NOMO-1 (cell line): ENCODE measurements around the gene RNU5B-1.

Experiments used
- DNase-seq, 2 experiments: peaks; one replicate each; lab custom pipeline; 2025; ENCODE audit not compliant: unreplicated experiment in 2 of 2; lab: John Stamatoyannopoulos, UW

Gene RNU5B-1

DNA sequence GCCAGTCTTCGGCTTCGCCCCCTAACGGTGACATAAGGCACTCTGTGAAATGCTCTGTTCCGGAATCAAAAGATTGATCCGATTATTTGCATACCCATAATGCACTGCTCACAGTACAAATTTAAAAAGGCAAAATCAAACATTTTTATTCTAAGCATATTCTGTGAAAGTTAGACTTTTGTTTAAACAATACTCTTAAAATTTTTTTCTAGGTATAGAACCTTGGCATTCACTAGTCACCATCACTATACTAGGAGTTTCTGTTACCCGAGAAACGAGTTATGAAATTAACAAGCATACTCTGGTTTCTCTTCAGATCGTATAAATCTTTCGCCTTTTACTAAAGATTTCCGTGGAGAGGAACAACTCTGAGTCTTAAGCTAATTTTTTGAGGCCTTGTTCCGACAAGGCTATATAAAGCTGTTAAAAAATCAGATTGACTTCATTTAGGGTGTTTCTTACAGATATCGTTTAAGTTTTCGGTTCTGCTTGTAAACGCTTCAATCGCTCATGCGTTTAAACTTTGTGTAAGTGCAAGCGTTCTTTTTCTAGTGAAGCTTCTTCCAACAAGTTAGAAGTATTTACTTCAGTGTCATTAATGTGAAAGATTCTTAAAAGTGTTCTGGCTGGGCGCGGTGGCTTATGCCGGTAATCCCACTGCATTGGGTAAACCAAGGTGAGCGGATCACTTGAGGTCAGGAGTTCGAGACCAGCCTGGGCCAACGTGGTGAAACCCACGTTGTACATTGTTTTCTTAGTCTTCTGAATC, at the start of gene RNU5B-1:
RNU5B-1 (plus strand) TSS at position 297 of the 769 bp plus-strand sequence.
- peak; percentile 86 to 96 for DNase-seq

DNA sequence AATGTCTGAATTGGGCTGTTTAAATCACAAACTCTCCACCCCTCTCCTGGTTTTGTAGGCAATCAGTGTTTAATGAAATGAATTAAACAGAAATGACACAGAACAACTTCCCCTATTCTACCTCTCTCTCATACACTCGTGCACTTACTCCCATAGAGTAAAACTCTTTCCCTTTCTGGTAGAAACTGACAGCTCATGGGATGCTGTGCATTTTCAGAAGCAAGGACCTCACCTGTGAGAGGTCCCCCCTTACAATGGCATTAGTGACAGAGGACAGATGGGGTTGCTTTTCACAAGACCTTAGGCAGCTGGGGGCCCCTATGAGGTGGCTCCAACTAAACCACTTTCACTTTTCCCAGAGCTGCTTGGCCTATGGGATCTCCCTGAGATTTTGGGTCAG, 49.7 kb upstream of the RNU5B-1 start:
- no peak for DNase-seq

DNA sequence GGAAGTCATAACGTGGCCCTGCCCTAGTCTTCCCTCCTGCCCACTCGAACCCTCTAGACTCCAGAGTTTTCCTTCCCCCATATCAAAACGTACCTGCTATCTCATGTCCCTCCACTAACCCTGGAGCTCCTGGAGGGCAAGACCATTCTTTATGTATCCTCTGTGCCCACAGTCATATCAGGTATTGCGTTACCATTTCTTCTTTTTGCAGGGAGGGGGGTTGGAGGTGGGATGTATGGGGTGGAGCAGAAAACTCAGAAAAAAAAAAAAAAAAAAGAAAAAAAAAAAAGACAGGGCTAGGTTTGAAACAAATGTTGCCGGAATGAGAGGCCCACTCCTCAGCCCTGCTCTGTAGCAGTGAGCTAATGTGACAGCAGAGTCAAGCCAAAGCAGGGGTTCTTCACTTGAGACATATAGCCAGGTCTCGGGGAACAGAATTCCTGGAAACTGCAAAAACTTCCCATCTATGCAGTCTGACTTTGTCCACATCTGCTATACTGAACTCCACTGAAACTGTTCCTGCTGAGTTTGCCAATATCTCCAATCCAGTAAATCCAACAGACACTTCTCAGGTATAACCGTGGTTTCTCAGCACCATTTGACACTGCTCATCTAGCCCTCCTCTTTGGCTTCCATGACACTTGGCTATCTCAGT, 48.9 kb upstream of the RNU5B-1 start:
- no peak for DNase-seq

GRCh38 chr15:65258375-65259262, 45.9 kb upstream of the RNU5B-1 start:
- no peak for DNase-seq

GRCh38 chr15:65259367-65259797, 45.1 kb upstream of the RNU5B-1 start:
- no peak for DNase-seq

- no peak for DNase-seq
Measured at GRCh38 chr15:65260968-65261367, 43.5 kb upstream of the RNU5B-1 start.

- DNase-seq, result no peak
Measured at GRCh38 chr15:65263313-65263712, 41.2 kb upstream of the RNU5B-1 start.

- DNase-seq, result no peak
Measured at GRCh38 chr15:65264863-65265430, 39.5 kb upstream of the RNU5B-1 start.

DNA sequence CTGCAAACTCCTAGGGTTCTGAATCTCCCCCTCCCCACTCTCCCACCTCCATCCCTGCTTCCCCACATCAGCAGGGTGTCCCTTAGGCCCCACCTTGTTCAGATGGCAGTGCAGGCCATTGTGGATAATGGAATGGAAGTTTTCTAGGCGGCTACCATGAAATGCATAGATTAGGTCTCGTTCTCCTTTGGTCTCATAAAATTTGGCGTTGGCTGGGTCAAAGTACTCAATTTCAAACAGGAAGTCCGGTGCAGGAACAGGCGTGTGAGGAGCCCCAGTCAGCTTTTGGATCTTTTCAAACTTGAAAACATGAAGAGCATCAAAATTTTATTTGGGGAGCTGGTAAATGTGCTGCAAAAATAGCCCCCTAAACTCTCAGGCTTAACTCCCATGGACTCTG, 38.0 kb upstream of the RNU5B-1 start:
- DNase-seq, result no peak

DNA sequence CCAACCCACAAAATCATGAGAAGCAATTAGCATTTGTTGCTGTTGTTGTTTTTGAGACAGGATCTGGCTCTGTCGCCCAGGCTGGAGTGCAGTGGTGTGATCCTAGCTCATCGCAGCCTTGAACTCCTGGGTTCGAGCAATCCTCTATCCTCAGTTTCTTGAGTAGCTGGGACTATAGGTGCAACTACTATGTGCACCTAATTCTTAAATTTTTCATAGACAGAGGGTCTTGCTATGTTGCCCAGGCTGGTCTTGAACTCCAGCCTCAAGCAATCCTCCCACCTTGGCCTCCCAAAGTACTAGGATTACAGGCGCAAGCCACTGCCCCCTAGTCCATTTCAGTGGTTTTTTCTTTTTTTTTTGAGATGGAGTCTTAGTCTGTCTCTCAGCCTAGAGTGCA, 36.1 kb upstream of the RNU5B-1 start:
- DNase-seq, result no peak

GRCh38 chr15:65270811-65271545, 33.5 kb upstream of the RNU5B-1 start:
- DNase-seq, result peak in 1 of 2 experiments; percentile 26

DNA sequence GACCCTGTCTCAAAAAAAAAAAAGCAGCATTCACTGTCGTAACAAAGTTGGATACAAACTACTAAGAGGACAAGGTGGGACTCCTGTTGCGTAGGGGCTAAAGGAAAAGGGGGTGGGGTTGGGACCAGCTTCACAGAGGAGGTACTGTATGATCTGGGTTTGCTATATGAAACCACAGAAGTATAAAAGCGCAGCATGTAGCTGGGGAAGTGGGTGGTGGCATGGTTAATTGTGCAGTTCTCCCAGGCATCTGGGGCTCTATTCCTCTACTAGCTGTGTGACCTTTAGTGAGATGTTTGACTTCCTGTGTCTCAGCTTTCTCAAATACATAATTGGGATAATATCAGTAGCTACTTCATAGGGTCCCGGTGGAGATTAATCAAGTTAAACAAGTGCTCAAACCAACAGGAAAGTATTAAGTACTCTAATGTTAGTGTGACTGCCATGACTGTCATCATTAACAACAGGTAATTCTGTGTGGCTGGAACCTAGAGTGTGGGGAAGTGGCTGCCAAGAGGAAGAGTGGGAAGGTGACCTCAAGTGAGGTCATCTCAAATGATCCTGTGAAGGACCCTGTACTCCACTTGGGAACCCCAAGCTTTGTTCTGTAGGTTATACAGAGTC, 29.3 kb upstream of the RNU5B-1 start:
- no peak for DNase-seq

GRCh38 chr15:65275728-65276126, 28.8 kb upstream of the RNU5B-1 start:
- DNase-seq, result no peak

DNA sequence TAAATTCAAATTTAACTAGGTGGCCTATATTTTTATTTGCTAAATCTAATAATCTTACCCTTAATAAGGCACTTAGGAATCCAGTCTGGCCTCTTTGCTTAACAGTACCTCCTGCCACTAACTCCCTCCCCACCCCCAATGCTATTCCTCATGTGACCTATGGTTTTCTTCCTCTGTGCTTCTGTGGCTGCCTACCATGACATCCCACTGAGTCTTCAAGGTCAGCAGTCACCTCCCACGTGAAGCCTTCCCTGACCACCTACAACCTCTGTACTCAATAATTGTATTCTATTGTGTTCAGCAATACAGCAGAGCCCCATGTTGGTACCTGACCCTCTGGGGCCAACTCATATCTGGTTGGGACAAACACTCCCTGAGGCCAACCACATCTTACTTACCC, 27.5 kb upstream of the RNU5B-1 start:
- DNase-seq, result no peak

DNA sequence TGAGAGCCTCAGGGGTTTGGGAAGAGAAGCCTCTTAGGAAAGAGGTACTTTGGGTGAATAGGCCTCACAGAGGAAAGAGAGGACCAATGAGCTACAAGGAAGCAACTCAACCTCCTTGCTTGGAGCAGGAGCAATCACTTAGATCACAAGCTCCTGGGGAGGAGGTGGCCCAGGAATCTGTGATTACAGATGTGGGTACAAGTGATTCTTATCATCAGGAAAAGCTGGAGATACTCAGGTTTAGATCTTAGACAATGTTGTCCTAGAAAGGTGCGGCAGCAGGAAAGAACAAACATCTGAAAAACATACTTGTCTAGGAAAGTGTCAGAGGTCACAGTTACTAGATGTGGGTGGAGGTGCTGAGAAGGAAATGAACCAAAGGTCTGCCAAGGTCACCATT, 26.0 kb upstream of the RNU5B-1 start:
- DNase-seq, result no peak

DNA sequence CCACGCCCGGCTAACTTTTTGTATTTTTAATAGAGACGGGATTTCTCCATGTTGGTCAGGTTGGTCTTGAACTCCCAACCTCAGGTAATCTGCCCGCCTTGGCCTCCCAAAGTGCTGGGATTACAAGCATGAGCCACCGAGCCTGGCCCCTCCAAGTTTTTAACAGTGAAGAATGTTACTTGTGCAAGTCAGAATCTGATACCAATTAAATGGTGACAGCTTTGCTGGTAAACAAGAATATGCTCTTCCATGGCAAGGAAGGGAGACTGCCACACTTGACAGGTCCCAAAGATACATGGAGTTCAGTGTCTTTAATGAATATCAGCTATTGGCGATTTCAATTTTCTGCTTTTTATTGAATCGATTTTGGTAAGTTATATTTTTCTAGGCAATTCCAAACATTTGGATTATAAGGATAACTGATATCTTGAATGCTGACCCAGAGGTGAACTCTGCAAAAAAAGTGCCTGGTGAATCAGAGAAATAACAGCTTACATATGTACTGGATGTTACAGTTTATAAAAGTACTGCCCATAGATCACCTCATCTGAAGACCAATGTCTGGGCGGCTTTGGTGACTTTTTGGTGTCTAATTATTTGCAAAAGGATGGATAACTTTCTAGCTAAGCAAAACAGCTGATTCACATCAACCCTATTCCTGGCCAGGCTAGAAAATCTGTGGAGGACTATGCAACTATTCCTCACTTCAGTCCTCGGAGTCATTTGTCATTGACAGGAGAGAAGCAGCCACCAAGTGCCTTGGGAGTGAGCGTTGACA, 19.0 kb upstream of the RNU5B-1 start:
- DNase-seq, result no peak

GRCh38 chr15:65286069-65286703, 18.3 kb upstream of the RNU5B-1 start:
- DNase-seq, result peak in 1 of 2 experiments; percentile 46

GRCh38 chr15:65286704-65287519, 17.6 kb upstream of the RNU5B-1 start, which contains the start of gene PARP16:
PARP16 (minus strand) TSS chr15:65286883; CDS start chr15:65286426, 457 bp downstream.
- DNase-seq, result peak; percentile 89 to 96
